Cardiac fibroblast (primary cell): ENCODE measurements around the gene GRAPL.
A peak's percentile ranks its signal among the peaks of the same experiment; 100 is the strongest.
"Not testable (repeated sequence)": the region's sequence is repeated elsewhere in the genome, so short reads cannot be mapped to it uniquely, and the experiment has no call there.

Experiments
- DNase-seq, 2 donors: peaks; one replicate each; pipeline versions ENCODE4 v3.0.0 to v3.0.0-alpha.2; 2010; ENCODE audit warnings: low read depth in 2 of 2
- H3K4me3 ChIP-seq, 2 donors: replicated peaks in 1 of 2; 1 replicate in 1 of 2; 2 replicates in 1 of 2; pipeline ENCODE4 v1.5.1; 2011; ENCODE audit warnings: low read depth in 2 of 2, low read length in 2 of 2, mild to moderate bottlenecking in 2 of 2, moderate library complexity in 1 of 2

The GRAPL gene

DNA sequence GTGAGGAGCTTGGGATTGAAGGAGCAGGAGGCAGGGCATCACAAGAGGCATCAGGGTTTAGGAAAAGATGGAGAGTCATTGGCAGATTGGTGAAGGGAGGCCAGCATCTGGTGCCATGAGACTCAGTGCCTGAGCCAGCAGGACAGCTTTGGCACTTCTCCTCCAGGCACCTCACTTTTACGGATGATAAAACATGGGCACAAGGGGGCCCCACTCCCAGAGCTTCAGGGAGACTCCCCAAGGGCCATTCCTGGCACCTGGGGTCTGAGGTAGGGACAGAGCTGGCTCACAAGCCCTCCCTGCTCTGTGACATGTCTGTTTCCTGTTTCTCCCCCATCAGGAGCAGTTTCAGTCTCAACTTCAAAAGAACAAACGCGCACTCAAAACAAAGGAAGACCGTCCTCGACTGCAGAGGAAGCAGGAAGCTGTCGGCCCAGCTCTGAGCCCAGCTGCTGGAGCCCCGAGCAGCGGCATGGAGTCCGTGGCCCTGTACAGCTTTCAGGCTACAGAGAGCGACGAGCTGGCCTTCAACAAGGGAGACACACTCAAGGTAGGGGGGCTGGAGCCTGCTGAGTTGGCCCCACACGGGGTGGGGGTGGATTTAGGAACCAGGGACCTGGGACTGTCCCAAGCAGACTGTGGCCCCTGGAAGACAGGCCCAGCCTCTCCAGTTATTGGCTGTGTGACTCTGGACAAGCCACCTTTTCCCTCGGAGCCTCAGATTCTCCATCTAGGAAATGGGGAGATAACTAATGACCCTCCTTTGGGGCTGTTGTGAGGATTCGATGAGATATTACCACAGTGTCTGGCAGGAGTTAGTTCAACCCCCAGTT lies at the start of gene GRAPL:
TSS of gene GRAPL (plus strand) at position 442 of the 833 bp plus-strand sequence. CDS start at position 473, 31 bp downstream.
- H3K4me3 ChIP-seq, DNase-seq: not testable (repeated sequence)

DNA sequence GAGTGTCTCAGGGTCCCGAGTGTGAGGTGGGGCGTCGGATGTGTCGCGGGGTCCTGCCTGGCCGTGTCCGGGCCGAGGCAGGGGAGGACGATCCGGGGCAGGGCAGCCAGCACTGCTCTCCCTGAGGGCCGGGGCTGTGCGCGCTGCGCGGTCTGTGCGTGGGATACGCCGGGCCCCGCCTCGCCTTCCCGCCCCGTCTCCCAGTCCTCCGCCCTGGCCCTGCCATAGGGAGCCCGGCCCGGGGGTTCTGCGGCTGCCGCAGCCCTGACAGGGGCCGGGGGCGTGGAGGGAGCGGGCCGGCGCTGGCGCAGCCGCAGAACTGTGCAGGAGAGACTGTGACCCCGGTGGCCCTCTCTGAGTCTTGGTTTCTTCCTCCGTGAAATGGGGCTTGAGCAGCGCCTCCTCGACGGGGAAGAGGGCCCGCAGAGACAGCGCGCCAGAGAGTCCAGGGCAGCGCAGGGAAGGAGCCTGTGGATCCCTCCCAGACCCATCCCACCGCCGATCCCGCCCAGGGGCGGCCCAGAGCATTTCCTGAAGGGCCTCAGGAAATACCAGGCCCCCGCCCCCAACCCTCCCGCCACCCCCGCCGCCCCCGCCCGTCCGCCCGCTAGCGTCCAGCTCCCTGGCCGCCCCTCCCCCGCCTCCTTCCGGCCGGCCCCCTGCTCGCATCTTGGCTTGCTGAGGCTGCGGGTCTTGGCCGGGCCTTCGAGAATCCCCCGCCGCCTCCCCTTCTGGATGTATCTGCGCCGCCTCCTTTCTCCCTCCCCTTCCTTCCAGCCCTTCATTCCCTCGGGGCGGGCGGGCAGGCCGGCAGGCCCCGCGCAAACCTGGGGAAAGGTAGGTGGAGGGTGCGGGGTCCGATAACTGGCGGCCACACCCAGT lies 38.3 kb upstream of the GRAPL start:
- H3K4me3 ChIP-seq, DNase-seq: not testable (repeated sequence)

DNA sequence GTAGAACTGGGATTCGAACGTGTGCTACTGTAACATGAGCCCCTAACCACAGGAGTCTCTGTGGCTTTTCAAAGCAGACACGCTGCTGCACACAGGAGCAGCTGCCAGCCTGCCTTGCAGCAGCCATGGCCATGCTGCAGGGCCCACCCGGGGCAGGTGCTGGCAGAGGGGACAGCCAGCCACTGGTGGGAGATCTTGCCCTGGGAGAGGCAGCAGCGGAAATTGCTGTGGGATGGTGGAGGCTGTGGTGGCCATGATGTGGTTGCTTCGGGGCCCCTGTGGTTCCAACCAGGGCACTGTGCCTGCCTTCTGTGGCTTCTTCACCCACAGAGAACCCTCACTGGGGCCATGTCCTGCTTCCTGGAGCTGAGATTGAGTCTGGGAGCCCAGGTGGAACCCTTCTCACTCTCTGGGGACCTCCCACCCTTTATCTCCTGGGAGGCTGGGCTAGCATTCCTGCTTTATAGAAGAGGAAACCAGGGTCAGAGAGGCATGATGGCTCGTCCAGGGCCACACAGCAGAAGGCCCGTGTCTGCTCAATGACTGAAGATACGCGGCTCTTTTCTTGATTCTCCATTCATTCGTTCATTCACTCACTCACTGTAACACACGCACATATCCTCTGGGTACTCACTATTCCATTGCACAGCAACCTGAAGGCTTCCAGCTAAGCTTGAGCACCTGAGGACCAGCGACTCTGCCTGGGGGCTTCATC lies 37.2 kb upstream of the GRAPL start:
- DNase-seq, H3K4me3 ChIP-seq: not testable (repeated sequence)

DNA sequence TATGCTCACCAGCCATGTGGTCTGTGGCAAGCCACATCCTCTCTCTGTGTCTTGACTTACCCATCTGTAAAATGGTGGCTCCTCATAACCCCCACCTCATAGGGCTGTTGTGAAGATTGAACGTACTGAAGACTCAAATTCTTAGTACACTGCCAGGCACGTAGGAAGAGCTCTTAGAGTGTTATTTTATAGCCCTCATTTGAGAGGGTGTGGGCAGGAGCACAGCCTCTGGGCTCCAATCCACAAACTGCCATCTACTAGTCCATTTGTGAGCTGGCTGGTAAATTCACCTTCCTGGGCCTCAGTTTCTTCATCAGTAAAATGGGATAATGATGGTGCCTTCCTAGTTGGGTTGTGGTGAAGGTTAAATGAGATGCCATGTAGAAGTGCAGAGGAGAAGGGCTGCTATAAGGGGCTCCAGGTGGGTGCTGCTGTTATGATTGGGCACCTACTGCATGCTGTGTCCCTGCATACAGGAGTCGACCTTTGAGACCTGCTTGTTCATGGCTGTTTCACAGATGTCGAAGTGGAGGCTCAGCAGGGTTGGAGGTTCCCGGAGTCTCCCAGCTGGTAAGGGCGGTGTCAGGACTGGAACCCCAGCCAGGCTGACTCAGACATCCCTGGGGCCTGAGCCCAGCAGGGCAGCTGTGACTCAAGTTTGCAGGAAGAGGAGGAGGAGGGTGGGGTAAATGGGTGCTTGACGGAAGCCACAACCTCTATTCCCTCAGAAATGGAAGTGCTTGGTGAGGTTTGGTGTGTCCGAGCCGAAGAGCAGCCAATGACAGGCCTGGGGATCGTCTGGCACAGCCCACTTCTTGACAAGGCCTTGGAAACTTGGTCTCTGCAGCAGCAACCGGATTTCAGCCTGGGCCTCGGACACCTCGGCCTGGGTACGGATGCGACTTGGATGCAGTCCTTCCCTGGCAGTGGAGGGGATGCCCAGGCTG lies 34.4 kb upstream of the GRAPL start:
- DNase-seq: peak in 1 of 2 donors; percentile 56
- not testable (repeated sequence) for H3K4me3 ChIP-seq

DNA sequence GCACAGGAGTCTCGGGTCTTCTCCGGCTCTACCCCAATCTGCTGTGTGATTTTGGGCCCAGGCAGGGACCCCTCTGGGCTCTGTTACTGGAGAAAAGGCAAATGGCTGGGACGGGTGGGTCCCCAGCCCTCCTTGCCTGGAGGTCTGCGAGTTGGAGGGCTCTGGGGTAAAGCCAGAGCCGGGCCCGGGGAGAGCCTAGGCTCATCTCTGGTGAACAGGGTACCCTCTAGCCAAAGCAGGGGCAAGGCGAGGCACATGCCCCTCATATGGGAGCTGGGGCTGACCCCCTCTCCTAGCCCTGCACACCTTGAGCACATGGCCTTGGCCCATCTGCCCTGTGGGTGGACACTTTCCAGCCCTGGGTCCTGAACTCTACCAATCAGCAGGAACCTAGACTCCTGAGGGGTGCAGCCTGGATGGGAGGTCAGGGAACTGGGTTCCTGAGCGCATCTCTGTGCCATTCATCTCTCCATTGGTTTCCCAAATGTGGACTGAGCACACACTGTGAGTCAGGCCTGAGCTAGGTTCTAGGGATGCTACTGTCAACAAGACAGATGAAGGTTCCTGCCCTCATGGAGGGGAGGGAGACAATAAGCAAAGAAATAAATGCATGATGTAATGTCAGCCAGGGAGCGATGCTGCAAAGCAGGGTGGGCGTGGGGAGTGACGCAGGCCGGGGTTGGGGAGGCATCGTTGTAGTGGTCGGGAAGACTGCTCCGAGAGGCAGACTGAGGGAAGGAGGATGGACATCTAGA lies 33.5 kb upstream of the GRAPL start:
- DNase-seq: peak in 1 of 2 donors; percentile 0
- H3K4me3 ChIP-seq: not testable (repeated sequence)

DNA sequence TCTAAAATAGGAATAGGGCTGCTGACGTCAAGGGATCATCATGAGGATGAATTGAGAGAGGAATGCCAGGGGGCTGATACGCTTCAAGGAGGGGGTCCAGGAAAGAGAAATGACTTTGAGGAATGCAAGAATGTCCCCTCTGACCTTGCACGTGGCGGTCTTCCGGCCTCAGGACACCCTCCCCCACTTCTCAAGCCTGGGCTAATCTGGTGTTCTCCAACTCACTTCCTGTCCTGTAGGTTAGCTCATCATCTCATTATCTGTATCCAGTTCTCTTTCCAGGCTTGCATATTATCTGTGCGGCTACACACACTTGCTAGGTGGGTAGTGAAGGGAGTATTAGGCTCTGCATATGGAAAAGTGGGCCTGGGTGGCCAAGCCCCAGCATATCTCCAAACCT lies 18.9 kb upstream of the GRAPL start:
- peak; percentile 2 to 28 for DNase-seq
- not testable (repeated sequence) for H3K4me3 ChIP-seq

DNA sequence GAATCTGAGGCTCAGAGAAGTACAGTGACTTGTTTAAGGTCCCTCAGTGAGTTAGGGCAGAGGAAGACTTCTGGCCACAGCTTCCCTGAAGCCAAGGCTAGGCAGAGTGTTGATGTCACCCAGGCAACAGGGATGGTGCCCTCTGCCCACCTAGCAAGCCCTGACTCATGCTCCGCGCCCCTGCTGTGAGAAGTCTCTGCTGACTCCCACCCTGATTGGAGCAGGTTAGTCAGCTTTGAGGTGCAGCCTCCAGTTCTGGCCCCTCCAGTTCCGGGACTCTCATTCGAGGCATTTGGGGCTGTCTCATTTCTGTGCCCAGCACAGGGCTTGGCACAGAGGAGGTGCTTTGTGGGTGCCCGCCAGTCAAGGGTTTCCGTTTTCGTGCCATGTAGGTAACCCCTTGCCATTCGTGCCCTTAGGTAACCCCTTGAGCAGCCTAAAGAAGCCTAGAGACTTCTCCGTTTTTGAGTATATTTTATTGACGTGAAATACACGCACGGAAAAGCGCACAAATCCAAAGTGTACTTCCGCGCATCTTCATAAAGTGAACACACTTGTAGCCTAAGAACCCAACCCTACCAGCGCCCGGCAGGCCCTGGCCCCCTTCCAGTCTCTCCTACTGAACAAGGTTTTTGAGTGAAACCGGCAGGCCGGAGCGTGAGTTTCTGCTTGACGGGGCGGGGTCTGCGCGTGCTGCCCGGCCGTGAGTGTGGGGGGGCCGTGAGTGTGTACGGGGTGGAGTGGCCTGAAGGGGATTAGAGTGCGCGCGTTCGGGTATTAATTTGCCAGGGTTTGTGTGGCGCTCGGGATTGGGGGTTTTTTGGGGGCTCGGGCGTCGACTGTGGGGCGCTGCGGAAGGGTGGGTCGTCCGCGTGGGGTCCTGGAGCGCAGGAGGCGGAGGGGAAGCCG lies 16.9 kb upstream of the GRAPL start:
- DNase-seq: not testable (repeated sequence)
- H3K4me3 ChIP-seq: peak overlapping the region in 1 of 2 donors; percentile 18

DNA sequence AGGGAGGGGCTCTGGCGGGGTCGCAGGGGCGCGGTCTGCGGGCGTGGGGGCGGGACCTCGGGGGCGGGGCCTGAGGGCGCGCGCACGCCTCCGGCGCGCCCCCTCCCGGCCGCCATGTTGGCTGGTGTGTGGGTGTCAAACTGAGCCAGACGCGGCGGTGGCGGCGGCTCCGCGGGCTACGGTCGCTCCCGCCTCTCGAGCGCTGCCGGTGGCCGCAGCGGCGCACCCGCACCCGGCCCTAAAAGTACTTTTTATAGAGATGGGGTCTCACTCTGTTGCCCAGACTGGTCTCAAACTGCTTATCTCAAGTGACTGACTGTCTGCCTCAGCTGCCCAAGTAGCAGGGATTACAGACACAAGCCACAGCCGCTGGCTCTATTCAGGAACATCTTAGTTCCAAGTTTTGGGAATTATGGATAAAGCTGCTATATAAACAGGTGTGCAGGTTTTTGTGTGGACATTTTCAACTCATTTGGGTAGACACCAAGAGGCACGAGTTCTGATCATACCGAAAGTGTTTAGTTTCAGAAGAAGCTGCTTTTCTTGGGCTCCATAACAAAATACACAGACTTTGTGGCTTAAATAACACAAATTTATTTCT lies 16.2 kb upstream of the GRAPL start:
- H3K4me3 ChIP-seq: peak overlapping the region in 1 of 2 donors; percentile 41
- DNase-seq: peak in 1 of 2 donors; percentile 37

DNA sequence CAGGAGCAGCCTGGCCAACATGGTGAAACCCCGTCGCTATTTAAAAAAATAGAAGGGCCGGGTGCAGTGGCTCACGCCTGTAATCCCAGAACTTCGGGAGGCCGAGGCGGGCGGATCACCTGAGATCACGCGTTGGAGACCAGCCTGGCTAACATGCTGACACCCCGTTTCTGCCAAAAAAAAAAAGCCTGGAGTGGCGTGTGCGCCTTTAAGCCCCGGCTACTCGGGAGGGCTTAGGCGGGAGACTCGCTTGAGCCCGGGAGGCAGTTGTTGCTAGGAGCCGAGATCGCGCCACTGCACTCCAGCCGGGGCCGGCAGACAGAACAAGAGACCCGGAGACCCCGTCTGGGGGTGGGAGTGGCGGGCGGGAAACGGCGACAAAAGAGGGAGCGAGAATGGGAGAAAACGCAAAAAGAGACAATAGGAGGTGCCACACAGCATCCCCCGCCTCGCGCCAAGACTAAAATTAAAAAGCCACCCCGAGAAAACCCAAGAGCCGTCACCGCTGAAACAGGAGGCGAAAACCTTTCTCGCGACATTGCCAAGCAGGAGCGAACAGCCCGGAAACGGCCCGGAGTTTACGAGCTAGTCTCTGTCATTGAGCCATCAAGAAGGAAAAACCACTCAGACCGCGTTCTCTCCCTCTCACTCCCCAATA lies 15.5 kb upstream of the GRAPL start:
- H3K4me3 ChIP-seq: not testable (repeated sequence)

DNA sequence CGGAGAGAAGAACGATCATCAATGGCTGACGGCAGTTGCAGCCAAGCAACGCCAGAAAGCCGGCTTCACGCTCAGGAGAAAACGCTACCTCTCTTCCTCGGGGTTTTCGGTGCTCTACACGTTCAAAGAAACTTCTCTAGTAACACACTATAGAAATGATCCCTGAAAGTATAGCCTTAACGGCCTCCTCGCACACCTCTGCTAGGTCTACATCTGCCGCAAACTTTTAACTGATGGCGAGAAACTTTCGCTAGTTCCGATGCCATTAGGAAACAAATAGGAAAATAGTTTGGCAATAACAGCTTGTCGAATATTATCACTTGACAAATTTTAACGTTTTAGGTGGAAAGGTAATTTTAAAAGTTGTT lies 14.9 kb upstream of the GRAPL start:
- H3K4me3 ChIP-seq, DNase-seq: not testable (repeated sequence)

More for the DNA sequence above, 15.5 kb upstream of the GRAPL start:
- peak in 1 of 2 donors; percentile 85 for DNase-seq

DNA sequence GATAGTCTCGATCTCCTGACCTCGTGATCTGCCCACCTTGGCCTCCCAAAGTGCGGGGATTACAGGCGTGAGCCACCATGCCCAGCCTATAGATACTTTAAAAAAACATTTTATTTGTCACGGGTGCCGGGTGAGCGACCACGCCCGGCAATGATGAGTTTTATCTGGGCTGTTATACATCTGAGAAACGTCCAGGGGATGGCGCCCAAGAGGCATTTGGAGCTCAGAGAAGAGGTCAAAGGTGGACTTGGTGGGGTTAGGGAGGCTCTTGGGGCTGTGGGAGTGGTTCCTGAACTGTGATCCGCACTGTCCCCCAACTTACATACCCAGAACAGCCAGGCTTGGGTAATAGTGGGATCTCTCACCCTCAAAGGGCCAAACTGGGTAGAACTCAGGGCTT lies 8.7 kb upstream of the GRAPL start:
- H3K4me3 ChIP-seq, DNase-seq: not testable (repeated sequence)

DNA sequence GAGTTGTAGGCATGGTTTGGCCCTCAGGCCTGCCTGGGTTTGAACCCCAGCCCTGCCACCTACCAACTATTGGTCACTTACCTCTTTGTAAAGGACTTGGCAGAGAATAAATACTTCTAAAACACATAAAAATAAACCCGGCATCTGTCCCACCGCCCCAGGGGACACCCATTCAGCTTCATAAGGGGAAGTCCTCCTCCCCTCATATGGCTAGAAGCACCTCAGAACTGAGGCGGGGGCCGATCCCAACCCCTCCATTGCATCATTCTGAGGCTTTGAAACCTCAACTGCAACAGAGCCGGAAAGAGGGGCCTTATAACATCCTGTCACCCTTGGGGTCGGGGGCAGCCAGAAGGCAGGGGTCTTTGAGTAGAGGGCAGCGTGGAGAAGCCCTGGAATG lies 2.1 kb upstream of the GRAPL start:
- DNase-seq, H3K4me3 ChIP-seq: not testable (repeated sequence)

DNA sequence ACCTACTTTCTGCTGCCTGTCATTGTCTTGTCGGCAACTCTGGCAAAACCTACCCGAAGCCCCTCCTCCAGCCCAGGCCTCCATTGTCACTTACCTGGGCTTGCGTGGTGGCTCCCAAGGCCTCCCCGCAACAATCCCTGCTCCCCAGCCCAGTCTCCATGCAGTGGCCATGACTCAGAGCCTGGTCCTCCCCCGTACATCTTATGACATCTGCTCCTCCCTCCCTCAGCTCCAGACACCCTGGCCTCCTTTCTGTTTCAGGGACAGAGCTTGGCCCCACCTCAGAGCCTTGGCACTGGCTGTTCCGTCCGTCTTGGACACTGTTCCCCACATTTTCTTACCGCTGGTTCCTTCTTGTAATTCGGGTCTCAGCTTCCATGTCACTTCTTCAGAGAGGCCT lies 2.1 kb downstream of the GRAPL start:
- not testable (repeated sequence) for H3K4me3 ChIP-seq, DNase-seq

DNA sequence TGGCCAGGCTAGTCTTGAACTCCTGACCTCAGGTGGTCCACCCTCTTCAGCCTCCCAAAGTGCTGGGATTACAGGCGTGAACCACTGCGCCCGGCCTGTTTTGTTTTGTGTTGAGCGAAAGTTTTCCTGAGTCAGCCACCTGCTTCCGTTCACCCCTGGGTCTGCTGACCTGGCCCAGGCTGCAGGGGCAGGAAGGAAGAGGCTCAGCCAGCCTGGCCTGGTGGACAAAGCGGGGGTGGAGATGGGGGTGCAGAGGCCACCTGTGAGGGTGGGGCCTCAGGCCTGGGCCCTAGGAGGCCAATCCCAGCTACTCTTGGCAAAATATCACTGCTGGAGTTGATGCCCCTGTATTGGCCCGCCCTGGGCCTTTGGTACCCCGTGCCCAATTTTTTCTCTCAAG lies 3.7 kb downstream of the GRAPL start:
- not testable (repeated sequence) for DNase-seq, H3K4me3 ChIP-seq

DNA sequence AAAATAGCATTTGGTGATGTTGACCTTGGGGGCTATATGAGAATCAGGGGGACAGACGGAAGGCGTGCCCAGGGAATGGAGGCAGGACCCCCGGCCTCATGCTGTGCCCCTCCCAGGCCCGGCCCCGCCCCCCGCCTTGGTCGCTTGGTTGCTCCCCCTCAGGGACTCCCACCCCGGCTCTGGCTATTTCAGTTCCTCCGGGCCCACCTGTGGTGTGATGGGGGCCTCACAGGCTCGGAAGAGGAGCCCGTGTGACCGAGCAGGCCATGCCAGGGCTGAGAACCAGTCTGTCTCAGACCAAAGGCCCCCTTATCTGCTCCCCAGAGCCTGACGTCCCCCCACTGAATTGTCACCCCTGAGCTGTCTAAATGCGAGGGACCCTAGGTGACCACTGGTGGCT lies 4.4 kb downstream of the GRAPL start:
- DNase-seq, H3K4me3 ChIP-seq: not testable (repeated sequence)
